Pons (tissue), 1 donor: ENCODE measurements around the gene ZBTB20.

Source experiments
- DNase-seq: peaks from one replicate; pipeline ENCODE4 v3.0.0-alpha.2; 2016; ENCODE audit warnings: low spot score

The ZBTB20 gene

GRCh38 chr3:114572364-114573062, 574.6 kb downstream of the ZBTB20 start:
- DNase-seq, result no peak

- no peak for DNase-seq
Observed at GRCh38 chr3:114571363-114571762, 575.7 kb downstream of the ZBTB20 start.

- no peak for DNase-seq
Observed at GRCh38 chr3:114569186-114569585, 577.9 kb downstream of the ZBTB20 start.

- DNase-seq, result no peak
Observed at GRCh38 chr3:114567771-114568170, 579.3 kb downstream of the ZBTB20 start.

- DNase-seq, result no peak
Observed at GRCh38 chr3:114566767-114567166, 580.3 kb downstream of the ZBTB20 start.

DNA sequence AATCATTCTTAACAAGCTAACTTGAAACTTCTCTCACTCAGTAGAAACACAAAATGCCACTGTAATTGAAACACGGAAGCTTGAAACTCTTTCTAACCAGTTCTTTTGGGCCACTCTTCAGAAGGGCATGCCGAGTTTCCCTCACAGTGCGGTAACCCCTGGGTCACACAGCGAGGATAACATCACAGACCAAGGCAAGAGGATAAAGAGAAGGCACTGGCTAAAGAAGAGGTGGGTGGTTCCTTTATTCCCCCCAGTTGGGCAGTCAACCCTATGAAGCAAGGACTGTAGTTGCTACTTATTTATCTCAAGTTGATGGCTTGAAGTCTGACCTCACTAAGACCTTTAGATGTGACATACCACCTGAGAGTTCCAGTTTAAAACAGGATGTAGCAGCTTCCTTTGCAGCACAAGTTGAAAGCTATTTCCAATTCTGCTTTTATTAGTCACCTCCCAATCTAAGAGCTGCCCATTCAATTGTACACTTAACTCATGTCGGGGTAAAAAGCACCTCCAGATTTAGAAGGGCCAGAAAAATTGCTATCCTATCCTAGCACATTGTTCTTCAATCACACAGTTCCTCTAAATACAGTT, 580.8 kb downstream of the ZBTB20 start:
- no peak for DNase-seq

- no peak for DNase-seq
Observed at GRCh38 chr3:114565216-114565615, 581.9 kb downstream of the ZBTB20 start.

- no peak for DNase-seq
Observed at GRCh38 chr3:114563720-114564119, 583.4 kb downstream of the ZBTB20 start.

DNA sequence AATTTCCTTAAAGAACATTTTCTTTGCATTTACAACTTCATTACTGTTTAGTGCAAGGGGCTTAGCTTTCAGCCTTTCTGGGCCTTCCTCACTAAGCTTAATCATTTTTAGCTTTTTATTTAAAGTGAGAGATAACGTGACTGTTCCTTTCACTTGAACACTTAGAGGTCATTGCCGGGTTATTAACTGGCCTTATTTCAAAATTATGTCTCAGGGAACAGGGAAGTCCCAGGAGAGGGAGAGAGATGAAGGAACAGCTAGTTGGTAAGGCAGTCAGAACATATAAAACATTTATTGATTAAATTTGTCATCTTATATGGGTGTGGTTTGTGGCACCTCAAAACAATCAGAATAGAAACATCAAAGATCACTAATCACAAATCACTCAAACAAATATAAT, 584.5 kb downstream of the ZBTB20 start:
- DNase-seq, result no peak

GRCh38 chr3:114558271-114558670, 588.8 kb downstream of the ZBTB20 start:
- no peak for DNase-seq

- no peak for DNase-seq
Observed at GRCh38 chr3:114557791-114558190, 589.3 kb downstream of the ZBTB20 start.

DNA sequence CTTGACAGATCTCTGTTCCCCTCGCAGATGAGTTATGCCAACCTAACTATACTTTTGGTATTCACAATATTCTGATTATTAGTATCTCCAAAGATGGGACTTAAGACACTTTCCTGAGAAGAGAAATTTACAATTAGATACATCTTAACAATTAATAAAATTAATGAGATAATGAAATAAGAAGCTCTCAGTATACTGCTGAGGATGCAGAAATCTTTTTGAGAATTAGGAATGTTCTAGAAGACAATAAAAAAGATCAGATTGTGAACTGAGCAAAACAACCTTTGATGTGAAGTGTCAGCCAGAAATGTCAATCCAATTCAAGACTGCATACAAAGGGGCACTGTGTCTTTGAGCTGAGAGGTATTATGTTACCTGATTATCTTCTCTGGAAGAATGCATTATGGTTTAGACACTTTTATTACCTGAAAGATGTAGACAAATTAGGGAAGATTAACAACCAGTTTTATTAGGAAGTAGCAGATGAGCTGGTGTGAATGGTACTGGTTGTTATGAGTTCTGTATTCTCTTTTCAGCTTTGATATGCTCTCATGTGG, 590.4 kb downstream of the ZBTB20 start:
- no peak for DNase-seq

DNA sequence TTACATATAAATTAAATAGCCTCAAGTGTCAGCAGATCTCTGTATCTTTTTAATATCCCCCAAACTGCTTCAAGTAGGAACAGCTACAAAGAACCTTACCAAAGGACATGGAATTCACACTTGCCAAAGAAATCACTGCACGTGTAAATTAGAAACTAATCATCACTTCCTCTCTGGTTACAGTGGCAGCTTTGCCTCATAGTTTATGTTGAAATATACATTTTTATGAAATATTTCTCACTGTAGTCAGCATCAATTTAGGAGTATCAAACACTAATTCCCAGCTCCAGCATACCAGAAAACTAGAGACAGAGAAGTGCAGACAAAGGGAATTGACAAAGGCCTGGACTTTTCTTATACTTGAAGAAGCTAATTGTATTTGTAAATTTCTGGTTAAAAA, 592.4 kb downstream of the ZBTB20 start:
- no peak for DNase-seq

DNA sequence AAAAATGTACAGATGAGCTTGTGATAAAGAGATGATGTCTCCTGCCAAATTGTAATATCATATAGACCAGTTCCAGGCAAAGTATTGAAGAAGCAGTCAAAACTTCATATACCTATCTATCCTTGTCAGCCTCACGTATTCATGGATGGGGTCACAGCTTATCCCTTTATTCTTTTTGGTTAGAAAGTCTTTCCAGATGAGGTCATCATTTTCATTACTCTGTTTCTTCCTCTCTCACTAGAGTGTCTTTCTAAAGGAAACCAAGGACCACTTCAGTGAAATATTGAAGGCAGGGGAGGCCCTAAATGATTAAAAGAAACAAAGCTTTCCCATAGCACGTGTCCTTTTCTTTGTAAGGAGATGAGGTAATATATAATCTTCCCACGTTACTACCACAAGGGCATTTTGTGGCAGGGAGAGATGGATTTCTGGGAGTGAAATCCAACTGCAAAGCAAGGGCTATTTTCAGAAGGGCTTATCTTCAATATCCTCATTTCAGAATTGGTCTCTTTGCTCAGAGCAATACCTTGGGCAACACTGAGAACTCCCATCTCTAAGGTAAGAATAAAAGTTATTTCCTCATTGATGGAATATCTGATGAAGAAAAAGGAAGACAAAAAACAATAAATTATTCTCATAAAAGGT, 593.0 kb downstream of the ZBTB20 start:
- no peak for DNase-seq

- DNase-seq, result no peak
Observed at GRCh38 chr3:114552527-114552812, 594.6 kb downstream of the ZBTB20 start.

DNA sequence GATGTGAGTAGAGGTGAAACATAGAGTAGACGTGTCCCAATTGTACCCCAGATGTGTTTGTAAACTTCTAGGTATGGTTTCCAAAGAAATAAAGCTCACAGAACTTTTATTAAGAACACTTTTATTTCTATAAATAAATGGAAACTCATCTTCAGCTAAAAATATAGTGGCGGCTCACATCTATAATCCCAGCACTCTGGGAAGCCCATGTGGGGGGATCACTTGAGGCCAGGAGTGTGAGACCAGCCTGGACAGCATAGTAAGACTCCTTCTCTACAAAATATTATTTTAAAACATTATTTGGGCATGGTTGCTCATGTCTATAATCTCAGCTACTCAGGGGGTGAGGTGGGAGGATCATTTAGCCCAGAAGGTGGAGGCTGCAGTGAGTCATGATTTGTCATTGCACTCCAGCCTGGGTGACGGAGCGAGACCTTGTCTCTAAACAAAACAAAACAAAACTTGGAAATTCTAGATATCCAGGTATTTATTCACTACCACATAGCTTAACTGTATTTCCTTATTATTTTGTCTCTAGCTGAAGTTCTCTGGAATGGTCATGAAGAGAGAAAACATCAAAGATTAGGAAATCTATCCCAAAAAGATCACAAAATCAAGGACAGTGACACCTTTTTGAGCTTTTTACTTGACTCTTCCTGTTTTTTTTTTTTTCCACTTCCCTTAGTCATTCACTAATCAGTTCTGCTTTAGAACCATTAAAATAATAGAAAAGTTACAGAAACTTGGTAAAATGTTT, 595.1 kb downstream of the ZBTB20 start:
- no peak for DNase-seq

DNA sequence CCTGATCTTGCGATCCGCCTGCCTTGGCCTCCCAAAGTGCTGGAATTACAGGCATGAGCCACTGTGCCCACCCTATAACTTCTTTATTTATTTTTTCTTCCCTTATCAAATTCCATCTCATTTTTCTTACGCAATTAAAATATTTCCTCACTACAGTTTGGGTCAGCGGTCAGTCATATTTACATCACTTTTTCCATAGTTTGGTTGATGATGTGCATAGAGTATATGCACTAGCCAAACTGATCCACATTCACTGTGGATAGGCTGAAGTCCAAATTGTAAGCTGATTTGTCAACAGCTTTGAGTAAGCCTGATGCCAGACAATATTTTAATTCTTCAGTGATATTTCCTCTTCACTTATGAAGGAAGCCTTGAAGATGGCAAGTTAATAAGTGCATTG, 596.9 kb downstream of the ZBTB20 start:
- DNase-seq, result no peak

DNA sequence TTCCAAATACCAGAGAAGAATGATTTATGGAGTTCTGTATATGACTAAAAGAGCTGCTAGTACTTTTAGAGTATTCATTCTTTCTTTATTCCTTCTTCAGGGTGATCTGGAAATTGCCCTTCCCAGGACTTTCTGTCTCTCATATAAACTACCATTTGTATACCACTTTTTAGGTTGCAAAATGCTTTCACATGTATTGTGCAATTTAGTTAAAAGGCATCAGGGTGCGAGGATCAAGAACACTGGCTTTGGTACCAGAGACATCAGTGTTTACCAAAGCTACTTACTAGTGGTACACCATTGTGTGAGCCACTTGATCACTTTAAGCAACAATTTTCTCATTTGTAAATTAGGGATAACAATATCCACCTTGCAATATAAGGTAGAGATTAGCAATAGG, 601.9 kb downstream of the ZBTB20 start:
- DNase-seq, result no peak

GRCh38 chr3:114542359-114542758, 604.7 kb downstream of the ZBTB20 start:
- no peak for DNase-seq

DNA sequence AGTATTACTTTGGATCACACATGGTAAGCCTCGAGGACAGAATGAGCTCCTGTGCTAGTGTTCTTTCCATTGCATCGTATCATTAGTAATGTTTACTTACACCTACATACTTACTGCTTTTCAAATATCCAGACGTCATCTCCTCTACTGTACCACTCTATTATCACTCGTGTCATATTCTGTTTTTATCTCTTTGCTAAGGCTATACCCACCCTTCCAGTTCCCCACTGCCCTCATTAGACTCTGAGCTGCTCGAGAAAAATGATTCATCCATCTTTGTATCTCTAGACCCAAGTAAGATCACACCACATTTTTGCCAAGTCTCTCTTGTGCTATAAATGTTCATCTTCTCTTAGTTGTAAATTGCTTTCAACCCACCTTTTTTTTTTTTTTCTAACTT, 607.6 kb downstream of the ZBTB20 start:
- no peak for DNase-seq

DNA sequence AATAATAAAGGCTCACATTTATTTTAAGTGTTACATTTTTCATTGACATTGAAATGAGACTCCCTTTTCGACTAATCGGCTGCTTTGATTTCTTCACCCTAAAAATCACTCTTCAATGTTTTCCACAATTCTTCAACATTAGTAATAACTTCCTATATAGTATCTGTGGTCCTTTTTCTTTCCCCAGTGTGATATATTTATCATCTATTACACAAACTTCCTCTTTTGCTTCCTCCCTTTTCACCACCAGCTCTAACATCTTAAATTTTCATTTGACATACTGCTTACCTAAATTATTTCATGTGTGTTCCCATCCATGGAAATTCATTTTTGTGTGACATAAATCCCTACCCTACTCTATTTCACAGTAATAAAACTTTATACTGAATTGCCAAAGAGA, 608.9 kb downstream of the ZBTB20 start:
- DNase-seq, result no peak

- DNase-seq, result no peak
Observed at GRCh38 chr3:114528517-114528916, 618.6 kb downstream of the ZBTB20 start.
